HepG2 (cell line): Measurements from ENCODE around the gene EDEM1. TPM values are rescaled to one million over a fixed set of nuclear protein-coding genes. Genes with fewer than 3 reads are reported as not detected.

Experiments
- ATAC-seq: fragments of 200-7000 bp; cut with Tn5 transposase; 3 replicates; pipeline ENCODE4 v1.9.1; 2020; ENCODE audit warnings: mild to moderate bottlenecking, moderate library complexity
- BruUV-seq: library from RNA; stranded (reverse); fragments of 400-500 nt; replicated peaks from 2 replicates; lab custom pipeline; 2021; lab: Mats Ljungman, UMichigan
- CTCF ChIA-PET: fragments of 300-600 bp; formaldehyde crosslinking; extraction: SDS; loops from one replicate; lab custom pipeline; 2021; ENCODE audit warnings: low total read pairs, inconsistent platforms, low intra/inter-chr PET ratio; lab: Yijun Ruan, JAX
- POLR2A ChIA-PET: fragments of 350-600 bp; sonication (Branson Sonifier 250); formaldehyde crosslinking; loops from one replicate; lab custom pipeline; 2020; ENCODE audit warnings: antibody characterized with exemption, inconsistent platforms; lab: Yijun Ruan, JAX
- DNase-seq: peaks from one replicate; pipeline ENCODE4 v3.0.0-alpha.2; 2015; ENCODE audit warnings: low spot score
- FAIRE-seq: peaks from 3 replicates; lab custom pipeline; 2011; peaks lifted over from hg19 to GRCh38; lab: Jason Lieb, UNC
- H2AFZ ChIP-seq: one replicate; pipeline ENCODE4 v1.6.1; 2011; ENCODE audit warnings: low read length, inconsistent platforms
- H3K27ac ChIP-seq: fragments of 300-600 bp; 3 replicates; pipeline ENCODE4 v1.8.0; 2011; ENCODE audit warnings: mixed run types, mild to moderate bottlenecking, mixed read lengths, low read length, inconsistent platforms; ENCODE audit not compliant: insufficient read depth; ENCODE audit errors: extremely low read length
- H3K27me3 ChIP-seq, 2 experiments: fragments of 200-600 bp in 1 of 2; 2 replicates in 1 of 2; 3 replicates in 1 of 2; pipeline versions ENCODE4 v1.6.0 to v1.8.0; 2011; ENCODE audit warnings: low read length in 2 of 2, mild to moderate bottlenecking in 2 of 2, moderate library complexity in 2 of 2, inconsistent platforms in 1 of 2; ENCODE audit not compliant: insufficient read depth in 2 of 2, control insufficient read depth in 1 of 2
- H3K36me3 ChIP-seq, 2 experiments: fragments of 200-600 bp in 1 of 2; replicated peaks in 1 of 2; 2 replicates in 1 of 2; 3 replicates in 1 of 2; pipeline versions ENCODE4 v1.5.1 to v1.8.0; 2011; ENCODE audit warnings: low read length in 2 of 2, inconsistent platforms in 1 of 2; ENCODE audit not compliant: insufficient read depth in 2 of 2, control insufficient read depth in 1 of 2
- H3K4me1 ChIP-seq: 2 replicates; pipeline ENCODE4 v1.5.1; 2012; ENCODE audit warnings: low read length, inconsistent platforms; ENCODE audit not compliant: insufficient read depth
- H3K4me2 ChIP-seq: 2 replicates; pipeline ENCODE4 v1.6.0; 2011; ENCODE audit warnings: low read depth, low read length, inconsistent platforms
- H3K4me3 ChIP-seq, 3 experiments: fragments of 200-600 bp in 1 of 3; sonication (generic), shearing (Covaris generic) in 1 of 3; replicated peaks in 1 of 3; 2 replicates each; pipeline ENCODE4 v1.5.1; 2011 to 2016; ENCODE audit warnings: low read length in 3 of 3, inconsistent platforms in 2 of 3, low read depth in 2 of 3, mild to moderate bottlenecking in 2 of 3, control low read depth in 1 of 3, mixed read lengths in 1 of 3; ENCODE audit not compliant: insufficient read depth in 1 of 3
- H3K79me2 ChIP-seq: one replicate; pipeline ENCODE4 v1.6.1; 2011; ENCODE audit warnings: low read length, inconsistent platforms; ENCODE audit not compliant: insufficient read depth
- H3K9ac ChIP-seq: 2 replicates; pipeline ENCODE4 v1.6.0; 2011; ENCODE audit warnings: mild to moderate bottlenecking, low read depth, low read length, inconsistent platforms; ENCODE audit not compliant: insufficient read depth
- H3K9me3 ChIP-seq: 2 replicates; pipeline ENCODE4 v1.5.1; 2012; ENCODE audit warnings: mild to moderate bottlenecking, low read length
- H4K20me1 ChIP-seq: 2 replicates; pipeline ENCODE4 v1.6.0; 2011; ENCODE audit warnings: inconsistent platforms, mild to moderate bottlenecking, low read length, moderate library complexity; ENCODE audit not compliant: insufficient read depth
- AKNA ChIP-seq: sonication (generic); formaldehyde crosslinking; IDR thresholded peaks from 2 replicates; pipeline ENCODE4 v1.4.0; 2020; ENCODE audit warnings: missing genetic modification reagents, borderline replicate concordance
- ATRX ChIP-seq: sonication (generic); formaldehyde crosslinking; IDR thresholded peaks from 2 replicates; pipeline ENCODE4 v1.4.0; 2020; ENCODE audit warnings: missing genetic modification reagents, borderline replicate concordance
- BRD4 ChIP-seq: sonication (generic); formaldehyde crosslinking; IDR thresholded peaks from 2 replicates; pipeline ENCODE4 v1.4.0; 2020; ENCODE audit warnings: missing genetic modification reagents
- E2F1 ChIP-seq: sonication (generic); formaldehyde crosslinking; IDR thresholded peaks from 2 replicates; pipeline ENCODE4 v1.5.0; 2020; ENCODE audit warnings: missing genetic modification reagents
- EHMT2 ChIP-seq: fragments of 200-600 bp; sonication (generic); IDR thresholded peaks from 2 replicates; pipeline ENCODE4 v1.7.0; 2017; ENCODE audit warnings: antibody characterized with exemption, low read depth, low read length, borderline replicate concordance
- ELF1 ChIP-seq: sonication (generic); formaldehyde crosslinking; IDR thresholded peaks from 2 replicates; pipeline ENCODE4 v1.4.0; 2020; ENCODE audit warnings: missing genetic modification reagents
- HBP1 ChIP-seq: IDR thresholded peaks from 2 replicates; pipeline ENCODE4 v1.6.1; 2016; ENCODE audit warnings: low read depth, control low read depth
- LBX2 ChIP-seq: sonication (generic); formaldehyde crosslinking; IDR thresholded peaks from 2 replicates; pipeline ENCODE4 v1.5.0; 2020; ENCODE audit warnings: missing genetic modification reagents, mild to moderate bottlenecking, borderline replicate concordance
- RFXANK ChIP-seq: IDR thresholded peaks from 2 replicates; pipeline ENCODE4 v1.6.1; 2016
- THRA ChIP-seq: sonication (generic); formaldehyde crosslinking; IDR thresholded peaks from 2 replicates; pipeline ENCODE4 v1.4.0; 2020; ENCODE audit warnings: missing genetic modification reagents, borderline replicate concordance
- ZBTB25 ChIP-seq: IDR thresholded peaks from 2 replicates; pipeline ENCODE4 v1.6.1; 2018; ENCODE audit warnings: missing genetic modification reagents
- WGBS: methylation state at CpG from one replicate; pipeline ENCODE4 v1.1.6; 2017; ENCODE audit warnings: low lambda C conversion rate; 5-methylcytosine and 5-hydroxymethylcytosine counted together
- in situ Hi-C: cut with HindIII; loops from 2 replicates; pipeline ENCODE4 v1.10.0; 2017; ENCODE audit warnings: low pct_unique_long_range_greater_than_20kb; ENCODE audit not compliant: extremely low pct_ligation_motif_present
- intact Hi-C: fragments of 100-400 bp; cut with micrococcal nuclease; formaldehyde crosslinking; loops from one replicate; pipeline ENCODE4 v1.10.0; 2022; ENCODE audit not compliant: unreplicated experiment
- polyA plus RNA-seq, 8 experiments: library from polyadenylated mRNA; depleted of rRNA in 3 of 8; stranded (reverse) in 7 of 8; unstranded in 1 of 8; fragments of >200 nt; fragmentation: Illumina TruSeq in 4 of 8; extraction: Trizol in 4 of 8; gene quantifications; 2 replicates each; pipeline versions ENCODE4 v1.2.1 to v1.2.3, GENCODE V29; 2011 to 2016; ENCODE audit warnings: low read depth in 4 of 8, missing spikeins in 1 of 8, mixed read lengths in 1 of 8; ENCODE audit not compliant: insufficient read depth in 1 of 8
- total RNA-seq, 5 experiments: library from RNA; depleted of rRNA; stranded (reverse); fragments of >200 nt; fragmentation: Illumina TruSeq; extraction: Trizol; gene quantifications; 2 replicates each; pipeline ENCODE4 v1.2.3, GENCODE V29; 2016; ENCODE audit warnings: low read depth in 1 of 5

Gene EDEM1
- total and polyA plus RNA-seq, 2 of the 13 experiments (the other 11 are each of a cell fraction or from before 2014, with no cell fraction given) = 13.8 to 25.8 TPM

- TF ChIP-seq ZBTB25 (CRISPR knock-in tag) = no peak
- TF ChIP-seq, all 625 proteins: peak for 0
These were observed 11.7 kb downstream of the EDEM1 start (continued) for GRCh38 chr3:5198986-5199731.

- H3K4me1 ChIP-seq = peaks cover 16% of the 10 kb centered on the region
- ChIA-PET POLR2A (no interaction called here), CTCF (no interaction called here)
- WGBS = 96% methylated on average over 6 of the region's 6 CpGs
- no peak overlapping the region for H2AFZ ChIP-seq
- no peak for FAIRE-seq
- no peak overlapping the region for H3K4me3 ChIP-seq
- H3K9me3 ChIP-seq = no peaks in the 10 kb centered on the region
- H3K9ac ChIP-seq = no peak overlapping the region
- 0 out of 2 replicates have a peak, but pooled peaks cover 3% of the 10 kb centered on the region for H4K20me1 ChIP-seq
- no TSS peak for BruUV-seq
- no peak for ATAC-seq
- in situ Hi-C loops = no loop called here
- H3K4me2 ChIP-seq = no peak overlapping the region
- no peak overlapping the region for H3K27ac ChIP-seq
- peaks cover 16% of the 10 kb centered on the region for H3K79me2 ChIP-seq
- no peaks in the 10 kb centered on the region; a peak in 1 of 5 replicates for H3K27me3 ChIP-seq
- no peak for DNase-seq
- peaks cover 23 to 82% of the 10 kb centered on the region in 2 experiments for H3K36me3 ChIP-seq
- intact Hi-C loops = no loop called here
- no peak for TF ChIP-seq E2F1 (CRISPR knock-in tag)
- TF ChIP-seq BRD4 (CRISPR knock-in tag) = no peak
- TF ChIP-seq AKNA (CRISPR knock-in tag) = no peak
- TF ChIP-seq LBX2 = no peak
- no peak for TF ChIP-seq ATRX
- TF ChIP-seq HBP1 = no peak
- TF ChIP-seq EHMT2 = no peak
- TF ChIP-seq THRA = no peak
- no peak for TF ChIP-seq ELF1 (CRISPR knock-in tag)
- TF ChIP-seq RFXANK (CRISPR knock-in tag) = no peak
These were observed 14.0 kb downstream of the EDEM1 start for GRCh38 chr3:5201536-5201935.
